Trophoblast cell (in vitro differentiated cells and primary cell): Measurements from ENCODE around the gene KIAA0513.

Source experiments
- DNase-seq, 2 donors: peaks; one replicate each; pipeline ENCODE4 v3.0.0-alpha.2; 2016
- H2AFZ ChIP-seq: 2 replicates; pipeline ENCODE4 v1.6.1; 2013; ENCODE audit warnings: low read length, moderate library complexity, mild to moderate bottlenecking; ENCODE audit not compliant: insufficient read depth, poor library complexity
- H2AK5ac ChIP-seq: 2 replicates; pipeline ENCODE4 v1.6.1; 2013; ENCODE audit warnings: mild to moderate bottlenecking, low read length
- H2BK120ac ChIP-seq: 2 replicates; pipeline ENCODE4 v1.6.1; 2013; ENCODE audit warnings: low read length, mild to moderate bottlenecking, moderate library complexity; ENCODE audit not compliant: insufficient read depth, poor library complexity
- H2BK12ac ChIP-seq: 2 replicates; pipeline ENCODE4 v1.6.1; 2013; ENCODE audit warnings: mild to moderate bottlenecking, low read length, moderate library complexity
- H2BK5ac ChIP-seq: 2 replicates; pipeline ENCODE4 v1.6.1; 2013; ENCODE audit warnings: low read length, low read depth, moderate library complexity, mild to moderate bottlenecking; ENCODE audit not compliant: poor library complexity
- H3K14ac ChIP-seq: 2 replicates; pipeline ENCODE4 v1.6.1; 2013; ENCODE audit warnings: mild to moderate bottlenecking, low read length
- H3K18ac ChIP-seq: 2 replicates; pipeline ENCODE4 v1.6.1; 2013; ENCODE audit warnings: mild to moderate bottlenecking, low read length
- H3K23ac ChIP-seq: 2 replicates; pipeline ENCODE4 v1.6.1; 2013; ENCODE audit warnings: low read length
- H3K27ac ChIP-seq: 2 replicates; pipeline ENCODE4 v1.5.1; 2013; ENCODE audit warnings: low read depth, mild to moderate bottlenecking, inconsistent platforms, low read length, moderate library complexity
- H3K27me3 ChIP-seq: 2 replicates; pipeline ENCODE4 v1.6.1; 2013; ENCODE audit warnings: inconsistent platforms, mild to moderate bottlenecking, low read length, moderate library complexity; ENCODE audit not compliant: insufficient read depth
- H3K36me3 ChIP-seq, 2 experiments: 1 replicate in 1 of 2; 2 replicates in 1 of 2; pipeline ENCODE4 v1.6.1; 2013; ENCODE audit warnings: low read length in 2 of 2, mild to moderate bottlenecking in 2 of 2, moderate library complexity in 1 of 2; ENCODE audit not compliant: insufficient read depth in 2 of 2, control insufficient read depth in 1 of 2
- H3K4ac ChIP-seq: 2 replicates; pipeline ENCODE4 v1.6.1; 2013; ENCODE audit warnings: low read depth, mild to moderate bottlenecking, low read length, moderate library complexity
- H3K4me1 ChIP-seq, 2 experiments: 1 replicate in 1 of 2; 2 replicates in 1 of 2; pipeline ENCODE4 v1.6.1; 2013; ENCODE audit warnings: low read length in 2 of 2, mild to moderate bottlenecking in 2 of 2, moderate library complexity in 1 of 2; ENCODE audit not compliant: insufficient read depth in 2 of 2, control insufficient read depth in 1 of 2
- H3K4me2 ChIP-seq: 2 replicates; pipeline ENCODE4 v1.6.1; 2013; ENCODE audit warnings: inconsistent platforms, mild to moderate bottlenecking, low read length, moderate library complexity
- H3K4me3 ChIP-seq: 2 replicates; pipeline ENCODE4 v1.5.1; 2013; ENCODE audit warnings: mild to moderate bottlenecking, low read depth, low read length, inconsistent platforms
- H3K79me1 ChIP-seq: one replicate; pipeline ENCODE4 v1.6.1; 2013; ENCODE audit warnings: low read length
- H3K79me2 ChIP-seq: 2 replicates; pipeline ENCODE4 v1.6.1; 2013; ENCODE audit warnings: low read length, mild to moderate bottlenecking; ENCODE audit not compliant: control insufficient read depth, insufficient read depth, poor library complexity
- H3K9ac ChIP-seq: 2 replicates; pipeline ENCODE4 v1.6.1; 2013; ENCODE audit warnings: mild to moderate bottlenecking, low read length
- H3K9me3 ChIP-seq: 2 replicates; pipeline ENCODE4 v1.6.1; 2013; ENCODE audit warnings: low read depth, mild to moderate bottlenecking, control low read depth, inconsistent platforms, low read length; ENCODE audit not compliant: insufficient read depth
- H4K12ac ChIP-seq: 2 replicates; pipeline ENCODE4 v1.6.1; 2013; ENCODE audit warnings: low read depth, mild to moderate bottlenecking, low read length, moderate library complexity
- H4K8ac ChIP-seq: 2 replicates; pipeline ENCODE4 v1.6.1; 2013; ENCODE audit warnings: low read depth, mild to moderate bottlenecking, low read length, moderate library complexity
- H4K91ac ChIP-seq: one replicate; pipeline ENCODE4 v1.6.1; 2013; ENCODE audit warnings: low read depth, mild to moderate bottlenecking, low read length, moderate library complexity
- WGBS: extraction: QIAGEN DNeasy Blood & Tissue Kit; methylation state at CpG from one replicate; pipeline ENCODE4 v1.1.7; 2013; ENCODE audit warnings: missing lambda C conversion rate; ENCODE audit not compliant: insufficient read length, insufficient coverage; ENCODE audit errors: extremely low coverage; 5-methylcytosine and 5-hydroxymethylcytosine counted together

Gene KIAA0513

DNA sequence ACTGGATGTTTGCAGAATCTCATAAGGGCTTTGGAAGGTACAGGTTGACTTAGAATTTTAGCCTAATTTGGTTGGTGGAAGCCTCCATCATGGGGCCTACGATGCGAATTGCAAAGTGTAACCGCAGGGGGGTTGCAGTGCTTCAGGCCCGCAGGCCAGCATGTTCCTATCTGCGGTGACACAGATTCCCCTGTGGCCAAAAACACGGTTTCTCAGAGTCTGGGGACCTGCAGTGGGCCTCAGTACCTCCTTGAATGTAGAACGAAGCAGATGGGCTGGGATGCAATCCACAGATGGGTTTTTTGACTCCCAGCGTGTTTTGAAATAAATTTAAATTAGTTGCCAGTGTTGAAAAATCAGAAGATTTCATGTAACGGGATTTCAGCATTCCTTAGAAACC is 34.7 kb downstream of the KIAA0513 start:
- H3K9me3 ChIP-seq: no peaks in the 10 kb centered on the region
- H3K4me3 ChIP-seq: no peak overlapping the region
- no CpG with 5 or more reads among the region's 9 CpGs for WGBS
- DNase-seq: no peak
- H3K4me1 ChIP-seq: no peaks in the 10 kb centered on the region
- H2AK5ac ChIP-seq: no peak overlapping the region
- no peak overlapping the region for H3K27ac ChIP-seq
- no peak overlapping the region for H4K8ac ChIP-seq
- H3K14ac ChIP-seq: no peak overlapping the region
- no peak overlapping the region for H2BK120ac ChIP-seq
- H3K4me2 ChIP-seq: no peak overlapping the region
- H2AFZ ChIP-seq: no peak overlapping the region
- no peaks in the 10 kb centered on the region for H3K27me3 ChIP-seq
- no peak overlapping the region for H2BK12ac ChIP-seq
- H3K79me2 ChIP-seq: no peaks in the 10 kb centered on the region
- no peaks in the 10 kb centered on the region for H3K79me1 ChIP-seq
- no peak overlapping the region for H4K12ac ChIP-seq
- H3K36me3 ChIP-seq: peaks cover 4 to 5% of the 10 kb centered on the region in 2 experiments
- H4K91ac ChIP-seq: no peak overlapping the region
- no peak overlapping the region for H3K23ac ChIP-seq
- H3K18ac ChIP-seq: no peak overlapping the region
- H3K4ac ChIP-seq: no peak overlapping the region
- no peak overlapping the region for H3K9ac ChIP-seq
- H2BK5ac ChIP-seq: no peak overlapping the region

DNA sequence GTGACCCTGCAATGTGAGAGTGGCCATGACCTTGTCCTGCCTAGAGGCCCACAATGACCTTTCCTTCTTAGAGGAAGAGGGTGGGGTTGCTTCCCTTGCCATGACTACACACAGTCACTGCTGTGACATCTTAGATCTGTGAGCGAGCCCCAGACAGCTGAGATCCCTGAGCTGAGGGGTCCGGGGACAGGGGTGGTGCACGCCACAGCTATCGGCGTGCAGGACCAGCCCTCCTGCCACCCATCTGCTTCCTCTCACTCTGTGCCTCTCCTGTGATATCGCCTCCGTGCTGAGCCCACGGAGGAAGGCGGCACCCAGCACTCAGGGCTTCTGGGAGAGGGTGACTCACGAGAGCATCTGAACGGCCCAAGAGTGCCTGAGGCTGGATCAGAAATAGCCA is 35.2 kb downstream of the KIAA0513 start:
- no CpG with 5 or more reads among the region's 11 CpGs for WGBS
- H3K4me2 ChIP-seq: no peak overlapping the region
- H3K14ac ChIP-seq: no peak overlapping the region
- peaks cover 4 to 5% of the 10 kb centered on the region in 2 experiments for H3K36me3 ChIP-seq
- H2AK5ac ChIP-seq: no peak overlapping the region
- H2BK5ac ChIP-seq: no peak overlapping the region
- H3K79me1 ChIP-seq: no peaks in the 10 kb centered on the region
- H3K9me3 ChIP-seq: no peaks in the 10 kb centered on the region
- no peak overlapping the region for H3K18ac ChIP-seq
- H2BK12ac ChIP-seq: no peak overlapping the region
- H2BK120ac ChIP-seq: no peak overlapping the region
- H3K4ac ChIP-seq: no peak overlapping the region
- H3K4me1 ChIP-seq: no peaks in the 10 kb centered on the region
- H3K27me3 ChIP-seq: no peaks in the 10 kb centered on the region
- H3K9ac ChIP-seq: no peak overlapping the region
- H3K23ac ChIP-seq: no peak overlapping the region
- H3K27ac ChIP-seq: no peak overlapping the region
- H4K91ac ChIP-seq: no peak overlapping the region
- H2AFZ ChIP-seq: no peak overlapping the region
- no peak overlapping the region for H3K4me3 ChIP-seq
- DNase-seq: no peak
- no peaks in the 10 kb centered on the region for H3K79me2 ChIP-seq
- H4K12ac ChIP-seq: no peak overlapping the region
- H4K8ac ChIP-seq: no peak overlapping the region

DNA sequence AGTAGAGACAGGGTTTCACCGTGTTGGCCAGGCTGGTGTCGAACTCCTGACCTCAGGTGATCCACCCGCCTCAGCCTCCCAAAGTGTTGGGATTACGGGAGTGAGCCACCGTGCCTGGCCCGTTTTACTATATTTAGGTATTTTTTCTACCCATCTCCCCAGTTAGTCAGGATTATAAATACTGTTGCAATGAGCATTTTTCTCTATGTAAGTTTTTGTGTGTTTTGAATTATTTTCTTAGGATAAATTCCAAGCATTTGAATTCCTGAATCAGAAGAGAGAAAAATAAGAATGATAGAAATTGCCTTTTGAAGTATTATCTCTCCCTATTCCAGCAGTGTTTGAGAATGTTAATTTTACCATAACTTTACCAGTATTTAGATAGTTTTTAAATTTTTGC is 36.6 kb downstream of the KIAA0513 start:
- Histone ChIP-seq H3K36me3 (peaks cover 4 to 5% of the 10 kb centered on the region in 2 experiments), H2AK5ac (no peak overlapping the region), H2BK12ac (no peak overlapping the region), H2BK5ac (no peak overlapping the region), H3K27ac (no peak overlapping the region), H4K91ac (no peak overlapping the region), H3K4me2 (no peak overlapping the region), H3K79me2 (no peaks in the 10 kb centered on the region), H3K27me3 (no peaks in the 10 kb centered on the region), H3K9ac (no peak overlapping the region), H2AFZ (no peak overlapping the region), H4K12ac (no peak overlapping the region), H2BK120ac (no peak overlapping the region), H3K23ac (no peak overlapping the region), H3K18ac (no peak overlapping the region), H3K79me1 (no peaks in the 10 kb centered on the region), H3K9me3 (no peaks in the 10 kb centered on the region), H3K14ac (no peak overlapping the region), H3K4ac (no peak overlapping the region), H4K8ac (no peak overlapping the region), H3K4me1 (no peaks in the 10 kb centered on the region), H3K4me3 (no peak overlapping the region)
- DNase-seq: no peak
- no CpG with 5 or more reads among the region's 6 CpGs for WGBS

DNA sequence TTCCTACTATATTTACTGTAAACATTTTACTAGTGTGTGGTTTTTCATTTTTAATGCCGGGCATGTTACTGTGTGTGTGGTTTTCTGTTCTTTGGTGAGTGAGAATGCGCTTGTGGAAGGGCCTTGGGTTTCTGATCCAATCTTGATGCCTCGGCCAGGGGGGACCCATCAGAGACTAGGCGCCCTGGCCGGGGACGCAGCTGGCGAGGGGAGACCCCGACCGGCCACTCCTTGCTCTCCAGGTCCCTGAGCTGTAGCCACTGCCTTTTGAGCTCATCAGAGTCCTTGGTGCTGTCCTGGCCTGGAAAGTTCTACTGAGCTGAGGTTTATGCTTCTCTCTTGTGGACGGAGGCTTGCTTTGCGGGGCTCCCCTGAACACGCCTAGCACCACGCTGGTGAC is 37.5 kb downstream of the KIAA0513 start:
- no peak overlapping the region for H3K4me3 ChIP-seq
- no peak for DNase-seq

More for the DNA sequence above, 37.5 kb downstream of the KIAA0513 start:
- no peak overlapping the region for H2BK12ac ChIP-seq
- H2AK5ac ChIP-seq: no peak overlapping the region
- no peak overlapping the region for H3K23ac ChIP-seq
- H3K4me2 ChIP-seq: no peak overlapping the region
- no peak overlapping the region for H4K12ac ChIP-seq
- no peak overlapping the region for H4K8ac ChIP-seq
- no CpG with 5 or more reads among the region's 13 CpGs for WGBS
- H2AFZ ChIP-seq: no peak overlapping the region
- peaks cover 4 to 5% of the 10 kb centered on the region in 2 experiments for H3K36me3 ChIP-seq
- H2BK5ac ChIP-seq: no peak overlapping the region
- H3K9me3 ChIP-seq: no peaks in the 10 kb centered on the region
- no peak overlapping the region for H3K14ac ChIP-seq
- H3K4me1 ChIP-seq: no peaks in the 10 kb centered on the region
- H3K27me3 ChIP-seq: no peaks in the 10 kb centered on the region
- H3K79me1 ChIP-seq: no peaks in the 10 kb centered on the region
- H3K27ac ChIP-seq: no peak overlapping the region
- no peak overlapping the region for H3K4ac ChIP-seq
- H4K91ac ChIP-seq: no peak overlapping the region
- no peak overlapping the region for H3K18ac ChIP-seq
- no peak overlapping the region for H2BK120ac ChIP-seq
- no peaks in the 10 kb centered on the region for H3K79me2 ChIP-seq
- H3K9ac ChIP-seq: no peak overlapping the region
